Stimulated activated CD4-positive, alpha-beta T cell treated with anti-CD3 and anti-CD28 coated beads, TNF-alpha, amount 100 ng/mL, for 1 hour (primary cell): ENCODE results near the gene DUS4L.

Experiments used
- DNase-seq, 3 donors: peaks; one replicate each; pipeline ENCODE4 v3.0.0-alpha.2; 2020; ENCODE audit warnings: low read depth in 3 of 3, low spot score in 1 of 3

Gene DUS4L

DNA sequence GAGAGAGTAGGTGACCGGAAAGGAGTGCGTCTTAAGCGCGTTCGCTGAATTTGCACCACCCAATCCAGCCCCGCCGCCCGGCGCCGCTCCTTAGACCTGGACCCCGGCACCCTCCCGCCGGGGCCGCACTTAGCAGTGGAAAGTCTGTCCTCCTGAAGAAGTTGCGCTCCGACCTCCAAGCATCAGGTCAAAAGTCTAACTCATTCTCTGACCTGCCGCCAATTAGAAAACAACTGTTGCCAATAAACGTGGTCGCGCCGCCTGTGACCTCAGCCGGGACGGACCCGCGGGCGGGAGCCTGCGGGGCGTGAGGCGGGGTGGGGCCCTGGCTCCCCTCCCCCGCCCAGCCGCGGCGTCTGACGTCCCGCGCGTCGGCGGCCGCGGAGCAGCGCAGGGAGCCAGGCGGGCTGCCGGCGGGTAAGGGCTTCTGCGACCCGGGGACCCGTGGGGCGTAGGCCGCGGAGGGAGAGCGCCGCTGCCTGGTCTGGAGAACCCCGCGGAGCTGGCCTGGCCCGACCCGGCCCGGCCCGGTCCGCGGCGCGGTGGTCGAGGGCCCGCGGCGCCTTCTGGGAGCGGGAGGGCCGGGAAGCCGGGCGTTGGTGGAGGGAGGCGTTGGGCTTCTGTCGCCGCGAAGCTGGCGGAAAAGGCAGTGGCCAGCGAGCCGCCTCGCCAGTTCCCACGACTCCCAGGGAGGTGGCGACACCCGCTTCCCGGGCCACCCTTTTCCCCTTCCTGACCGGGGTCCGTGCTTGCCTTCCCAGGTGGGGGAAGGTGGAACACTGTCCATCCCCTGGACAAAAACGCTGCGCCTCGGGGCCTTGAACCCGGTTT, 16.3 kb downstream of the DUS4L start, which contains the start of gene BCAP29:
Gene BCAP29, plus strand, starts transcription at position 362 of the 831 bp plus-strand sequence. CDS start 527 bp downstream, outside the sequence.
- DNase-seq, result peak in 2 of 3 donors; percentile 18 to 59

DNA sequence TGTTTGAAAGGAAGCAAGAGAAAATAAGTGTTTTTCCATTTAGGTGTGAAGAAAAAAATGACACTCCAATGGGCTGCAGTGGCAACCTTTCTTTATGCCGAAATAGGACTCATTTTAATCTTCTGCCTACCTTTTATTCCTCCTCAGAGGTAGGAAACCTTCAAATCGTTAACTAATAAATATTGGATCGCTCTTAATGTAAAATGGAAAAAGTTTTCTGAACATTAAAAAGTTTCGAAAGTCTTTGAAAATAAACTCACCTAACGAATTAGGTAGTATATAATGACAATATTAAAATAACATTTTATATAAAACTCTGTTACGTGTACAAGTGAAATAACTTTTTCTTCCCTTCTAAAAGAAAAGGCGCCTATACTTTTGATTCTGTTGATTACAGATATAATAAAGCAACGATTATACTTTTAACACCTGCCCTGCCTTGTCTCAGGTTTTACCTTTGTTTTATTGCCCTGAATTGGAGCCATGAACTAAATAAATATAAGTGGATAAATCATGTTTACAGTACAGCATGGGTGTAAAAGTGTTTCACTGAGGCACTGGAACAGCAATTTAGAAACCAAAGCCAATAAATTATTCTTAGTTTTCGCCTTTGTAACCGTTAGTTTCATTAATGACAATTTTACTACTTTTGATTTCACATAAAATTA, 17.1 kb downstream of the DUS4L start:
- DNase-seq, result no peak

DNA sequence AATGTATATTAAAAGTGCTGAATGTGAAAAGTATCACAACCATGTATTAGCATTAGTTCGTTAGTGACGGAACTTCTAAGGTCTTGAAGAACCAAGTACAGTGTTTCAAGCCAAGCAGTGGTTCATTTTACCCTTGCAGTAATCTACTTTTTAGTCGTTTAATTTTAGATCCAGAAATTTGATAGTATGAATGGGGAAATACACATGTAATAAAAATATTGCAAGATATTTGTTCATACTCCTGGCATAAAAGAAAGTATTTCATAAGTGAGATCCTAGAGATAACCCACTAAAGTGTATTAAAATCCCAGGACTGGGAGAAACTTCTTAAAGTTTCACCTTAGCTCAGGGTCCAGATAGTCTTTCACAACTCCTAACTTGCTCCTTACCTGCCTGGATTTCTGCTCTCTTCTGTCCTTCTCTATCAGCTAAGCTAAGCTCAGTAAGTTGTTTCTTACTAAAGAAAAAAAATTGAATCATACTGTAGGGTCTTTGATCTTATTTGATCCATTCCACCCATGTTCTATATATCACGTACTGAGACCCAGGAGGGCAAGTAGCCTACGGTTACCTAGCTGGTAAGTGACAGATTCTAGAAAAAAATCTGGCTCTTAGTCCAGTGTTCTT, 17.7 kb downstream of the DUS4L start:
- DNase-seq, result no peak

DNA sequence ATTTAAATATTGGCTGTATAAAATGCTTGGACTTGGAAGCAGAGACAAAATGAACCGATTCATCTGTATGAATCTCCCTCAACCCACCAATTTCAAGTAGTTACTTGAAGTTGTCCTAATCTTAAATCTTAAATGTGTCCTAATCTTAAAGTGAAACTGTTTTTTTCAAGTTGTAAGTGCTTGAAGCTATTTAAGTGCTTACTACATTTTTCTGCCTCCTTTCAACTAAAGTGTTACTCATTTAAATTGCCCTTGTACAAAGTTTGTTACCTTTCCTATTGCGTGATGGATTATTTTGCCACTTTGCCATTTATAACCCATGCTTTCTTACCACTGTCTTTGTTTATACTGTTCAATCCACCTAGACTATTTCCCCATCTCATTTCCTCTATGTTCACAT, 19.1 kb downstream of the DUS4L start:
- DNase-seq, result no peak

DNA sequence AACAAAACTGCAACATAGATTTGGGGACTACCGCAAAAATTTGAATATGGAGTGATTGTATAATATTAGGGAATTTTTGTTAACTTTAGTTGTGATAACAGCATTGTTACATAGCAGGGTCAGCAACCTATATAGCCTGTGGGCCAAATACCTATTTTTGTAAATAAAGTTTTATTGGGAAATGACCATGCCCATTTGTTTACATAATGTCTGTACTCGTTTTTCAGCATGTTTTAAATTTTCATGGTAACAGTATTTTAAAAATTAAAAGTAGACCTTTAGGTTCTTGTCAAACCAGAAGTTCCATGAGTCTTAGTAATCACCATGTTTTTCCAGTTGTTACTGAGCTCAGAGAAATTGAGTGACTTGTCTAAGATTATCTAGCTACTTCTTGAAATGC, 20.9 kb downstream of the DUS4L start:
- no peak for DNase-seq

DNA sequence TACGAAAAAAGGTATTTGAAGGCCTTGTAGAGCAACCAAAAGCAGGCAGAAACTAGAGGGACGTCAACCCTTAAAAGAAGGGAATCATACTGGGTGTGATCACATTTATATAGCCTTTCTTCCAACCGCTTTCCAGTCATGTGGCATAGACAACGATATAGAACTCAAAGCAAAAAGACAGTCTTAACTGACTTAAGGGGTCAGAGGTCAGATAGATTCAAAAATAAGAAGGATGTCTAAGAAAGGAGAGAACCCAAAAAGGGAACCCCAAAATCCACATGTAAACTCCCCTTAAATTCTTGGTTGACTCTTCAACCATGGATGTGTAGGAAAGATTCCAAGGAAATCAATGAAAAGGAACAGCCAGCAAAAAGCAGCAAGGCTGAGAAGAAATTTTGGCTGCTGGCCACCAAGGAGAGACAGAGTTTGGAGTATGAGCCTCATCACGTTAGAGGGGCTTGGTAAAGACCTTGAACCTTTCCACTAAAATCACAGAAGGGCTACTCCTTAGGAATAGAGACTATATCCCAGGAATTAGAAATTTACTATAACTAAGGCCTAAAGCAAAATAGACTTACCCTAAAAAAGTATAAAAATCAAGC, 24.9 kb downstream of the DUS4L start:
- DNase-seq, result no peak

DNA sequence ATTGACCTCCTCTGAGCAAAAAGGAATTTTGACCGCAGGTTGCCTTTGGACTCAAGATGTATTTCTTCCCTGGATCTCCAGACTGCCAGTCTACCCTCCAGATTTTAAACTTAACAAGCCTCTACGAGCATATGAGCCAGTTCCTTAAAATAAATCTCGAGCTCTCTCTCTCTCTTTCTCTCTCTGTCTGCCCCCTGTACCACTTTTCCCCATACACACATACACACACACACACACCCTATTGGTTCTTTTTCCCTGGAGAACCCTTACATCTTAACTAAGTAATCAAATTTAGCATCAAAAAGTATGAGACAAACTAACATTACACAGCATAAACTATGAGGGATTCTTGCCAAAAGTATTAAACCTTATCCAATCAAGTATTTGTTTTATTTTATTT, 27.6 kb downstream of the DUS4L start:
- no peak for DNase-seq

DNA sequence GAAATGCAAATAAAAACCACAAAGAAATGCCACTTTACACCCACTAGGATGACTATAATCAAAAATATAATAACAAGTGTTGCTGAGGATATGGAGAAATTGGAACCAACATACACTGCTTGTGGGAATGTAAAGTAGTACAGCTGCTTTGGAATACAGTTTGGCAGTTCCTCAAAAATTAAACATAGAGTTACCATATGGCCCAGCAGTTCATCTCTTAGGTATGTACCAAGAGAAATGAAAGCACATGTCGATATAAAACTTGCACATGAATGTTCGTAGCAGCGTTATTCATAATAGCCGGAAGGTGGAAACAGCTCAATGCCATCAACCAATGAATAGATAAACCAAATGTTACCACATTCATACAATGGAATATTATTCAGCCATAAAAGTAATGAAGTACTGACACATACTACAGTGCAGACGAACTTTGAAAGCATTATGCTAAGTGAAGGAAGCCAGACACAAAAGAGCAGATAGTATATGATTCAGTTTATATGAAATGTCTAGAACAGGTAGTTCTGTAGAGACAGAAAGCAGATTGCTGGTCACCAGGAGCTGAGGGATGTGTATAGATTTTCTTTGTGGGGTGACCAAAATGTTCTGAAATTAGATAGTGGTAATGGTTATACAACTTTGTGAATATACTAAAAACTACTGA, 28.7 kb downstream of the DUS4L start:
- DNase-seq, result no peak

DNA sequence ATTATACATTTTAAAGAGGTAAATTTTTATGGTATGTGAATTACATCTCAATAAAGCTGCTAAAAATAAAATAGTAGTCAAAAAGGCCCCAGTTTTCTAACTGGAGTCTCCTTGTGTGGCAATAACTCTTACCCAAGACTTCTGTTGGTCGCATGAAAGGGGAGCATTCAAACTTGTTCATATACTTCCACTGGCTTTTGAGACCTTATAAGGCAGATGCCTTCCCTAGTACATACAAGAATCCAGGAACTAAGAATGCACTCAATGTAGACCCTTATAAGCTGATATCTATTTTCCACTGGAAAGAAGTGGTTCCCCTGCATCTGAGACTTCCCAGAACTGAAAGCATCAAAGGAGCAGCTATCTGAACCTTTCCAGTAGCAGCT, 29.2 kb downstream of the DUS4L start:
- DNase-seq, result no peak

DNA sequence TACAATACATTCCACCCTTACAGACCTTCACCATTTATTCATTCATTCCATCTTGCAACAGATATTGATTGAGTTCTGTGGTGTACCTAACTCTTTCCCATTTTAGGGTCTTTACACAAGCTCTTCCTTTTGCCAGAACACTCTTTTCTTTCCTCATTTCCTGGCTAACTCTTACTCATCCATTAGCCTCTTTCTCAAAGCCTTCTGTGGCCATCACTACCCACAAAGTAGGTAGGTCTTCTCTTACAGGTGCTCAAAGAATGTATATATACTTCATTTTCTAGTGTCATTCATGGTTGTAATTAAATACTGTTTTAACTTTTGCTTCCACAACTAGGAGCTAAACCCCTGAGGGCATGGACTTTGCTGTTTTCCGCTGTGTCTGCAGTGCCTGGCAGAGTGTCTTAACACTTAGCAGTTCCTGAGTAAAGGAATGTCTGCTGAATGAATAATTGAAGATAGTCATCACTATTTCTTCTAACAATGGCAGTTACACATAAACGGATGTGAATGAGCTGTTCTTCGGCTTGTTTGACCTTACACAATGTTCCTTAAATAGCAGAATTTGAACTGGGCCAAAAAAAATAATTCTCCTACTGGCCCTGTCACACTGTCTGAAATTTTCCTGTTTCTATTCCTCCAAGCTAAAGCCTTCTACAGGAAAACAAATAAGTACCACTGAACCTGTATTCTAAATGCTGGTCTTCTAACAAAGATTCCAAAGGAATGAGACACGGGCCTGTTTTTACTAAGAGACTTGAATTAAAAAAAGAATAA, 31.4 kb downstream of the DUS4L start:
- no peak for DNase-seq

DNA sequence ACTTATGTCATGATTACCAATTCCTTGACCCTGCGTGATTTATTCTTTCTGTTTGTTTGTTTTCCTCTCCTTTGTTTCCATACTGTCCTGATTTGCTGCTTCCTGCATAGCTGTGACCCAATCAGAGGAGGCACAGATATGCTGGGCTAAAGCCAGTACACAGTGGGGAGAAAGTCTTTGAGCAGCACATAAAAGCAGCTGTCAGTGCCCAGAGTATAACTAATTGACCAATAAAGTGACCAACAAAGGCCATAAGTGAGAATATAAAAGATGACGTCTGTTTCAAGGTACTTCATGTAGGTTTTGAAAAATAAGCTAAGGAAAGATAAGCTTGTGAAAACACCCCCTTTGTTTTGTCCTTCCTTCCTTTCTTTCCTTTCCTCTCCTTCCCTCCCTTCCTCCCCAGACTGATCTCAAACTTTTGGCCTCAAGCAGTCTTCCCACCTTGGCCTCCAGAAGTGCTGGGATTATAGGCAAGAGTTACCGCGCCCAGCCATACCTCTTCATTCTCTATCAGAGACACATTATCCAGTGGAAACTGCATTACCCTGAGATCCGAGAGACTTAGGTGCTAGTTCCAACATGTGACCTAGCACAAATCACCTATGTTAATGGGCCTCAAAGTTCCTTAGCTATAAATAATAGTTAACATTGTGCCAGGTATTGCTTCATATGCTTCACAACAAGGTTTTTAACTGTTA, 33.3 kb downstream of the DUS4L start:
- no peak for DNase-seq

DNA sequence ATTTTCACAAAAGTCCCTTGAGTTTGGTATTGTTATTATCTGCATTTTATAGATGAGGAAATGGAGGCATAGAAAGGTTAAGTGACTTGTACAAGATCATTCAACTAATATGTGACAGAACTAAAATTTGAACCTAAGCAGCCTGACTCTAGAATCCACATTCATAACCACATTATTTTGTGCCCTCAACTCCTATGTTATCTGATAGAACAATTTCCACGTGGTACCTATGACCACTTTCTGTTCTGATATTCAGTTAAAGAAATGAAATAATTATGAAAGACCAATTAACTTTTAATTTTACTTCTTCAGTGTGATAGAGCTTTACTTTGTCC, 33.8 kb downstream of the DUS4L start:
- DNase-seq, result no peak

DNA sequence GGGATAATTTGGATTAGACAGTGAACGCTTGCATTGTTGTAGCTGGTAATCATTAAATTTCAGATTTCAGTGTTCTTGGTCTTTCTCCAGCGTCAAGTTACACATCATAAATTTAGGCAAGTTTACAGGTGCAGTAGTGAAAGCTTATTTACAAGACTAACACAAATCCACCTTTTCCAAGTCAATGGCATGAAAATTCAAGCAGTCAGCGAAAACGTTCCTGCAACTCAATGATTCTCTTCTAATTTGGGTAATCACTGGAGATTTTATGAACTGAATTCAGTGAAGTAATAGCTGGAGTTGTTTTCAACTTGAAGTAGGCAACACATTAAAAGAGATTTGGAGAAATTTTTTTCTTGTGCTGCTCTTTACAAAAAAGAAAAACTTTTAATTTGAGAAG, 34.2 kb downstream of the DUS4L start:
- DNase-seq, result no peak

DNA sequence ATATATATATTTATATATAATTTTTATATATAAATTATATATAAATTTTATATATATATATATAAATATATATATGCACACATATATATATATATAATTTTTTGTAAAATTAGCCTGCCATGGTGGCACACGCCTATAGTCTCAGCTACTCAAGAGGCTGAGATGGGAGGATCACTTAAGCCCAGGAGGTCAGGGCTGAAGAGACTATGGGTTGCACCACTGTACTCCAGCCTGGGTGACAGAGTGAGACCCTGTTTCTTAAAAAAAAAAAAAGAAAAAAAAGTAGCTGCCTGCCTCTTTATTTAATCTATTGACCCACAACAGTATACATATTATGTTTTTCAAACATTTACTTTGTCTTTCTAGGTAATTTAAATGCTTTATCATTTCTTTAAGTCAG, 35.5 kb downstream of the DUS4L start:
- no peak for DNase-seq

DNA sequence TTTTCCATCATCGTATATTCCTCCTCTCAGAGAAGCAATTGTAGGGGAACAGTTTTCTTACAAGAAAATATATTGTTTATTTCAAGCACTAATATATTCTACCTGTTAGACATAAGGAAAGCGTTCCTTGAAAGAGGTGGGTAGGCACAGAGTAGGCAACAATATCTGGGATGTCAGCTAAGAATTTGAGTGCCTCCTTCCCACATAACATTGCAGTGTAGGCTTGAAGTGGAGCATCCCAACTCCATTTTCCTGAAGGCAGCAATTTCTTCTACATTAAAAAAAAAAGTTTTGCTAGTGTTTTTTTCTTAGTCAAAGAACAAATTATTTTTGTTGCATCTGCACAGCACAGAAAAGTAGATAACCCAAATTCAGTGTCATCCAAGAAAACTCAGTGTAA, 37.0 kb downstream of the DUS4L start:
- no peak for DNase-seq

DNA sequence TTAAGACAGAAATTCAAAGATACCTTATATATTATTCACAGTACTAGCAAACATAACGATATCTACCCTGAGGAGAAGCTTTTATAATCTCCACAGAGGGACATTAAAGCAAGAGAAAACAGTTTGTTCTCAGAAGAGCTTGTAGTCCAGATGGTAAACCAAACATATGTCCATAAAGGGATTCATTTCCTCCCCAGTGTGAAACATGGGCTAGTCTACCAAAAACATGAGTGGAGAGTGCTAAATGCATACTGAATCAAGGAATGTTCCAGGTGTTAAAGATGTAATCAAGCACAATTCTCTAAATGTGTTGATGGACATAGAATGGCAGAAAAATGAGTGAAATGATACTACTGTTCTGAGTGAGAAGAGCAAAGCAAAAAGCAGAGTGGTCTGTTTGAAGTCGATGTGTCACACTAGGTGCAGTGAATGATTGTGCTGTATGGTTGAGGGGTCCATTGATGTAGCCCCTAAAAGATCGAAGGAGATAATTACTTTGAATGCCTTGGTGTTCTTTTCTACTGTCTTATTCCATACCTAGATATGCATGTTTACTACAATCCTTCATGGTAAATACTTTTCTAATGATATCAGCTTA, 41.5 kb downstream of the DUS4L start:
- DNase-seq, result no peak

DNA sequence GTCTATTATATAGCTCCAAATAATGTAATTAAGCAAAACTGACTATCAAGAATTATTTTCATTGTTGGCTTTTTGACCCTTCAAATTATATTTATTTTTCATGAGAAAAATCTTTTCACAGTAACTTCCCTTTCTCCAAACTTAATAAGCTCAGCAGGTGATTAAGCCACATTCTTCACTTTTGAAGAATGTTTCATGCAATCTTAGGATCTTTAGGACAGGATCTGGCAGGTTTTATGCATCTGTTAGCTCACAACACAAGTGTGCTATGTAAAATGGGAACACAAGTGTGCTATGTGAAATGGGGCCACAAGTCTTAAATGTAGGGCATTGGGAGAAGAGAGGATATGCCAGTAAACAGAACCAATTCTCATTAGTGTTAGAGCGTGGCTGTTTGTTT, 42.5 kb downstream of the DUS4L start:
- DNase-seq, result no peak

DNA sequence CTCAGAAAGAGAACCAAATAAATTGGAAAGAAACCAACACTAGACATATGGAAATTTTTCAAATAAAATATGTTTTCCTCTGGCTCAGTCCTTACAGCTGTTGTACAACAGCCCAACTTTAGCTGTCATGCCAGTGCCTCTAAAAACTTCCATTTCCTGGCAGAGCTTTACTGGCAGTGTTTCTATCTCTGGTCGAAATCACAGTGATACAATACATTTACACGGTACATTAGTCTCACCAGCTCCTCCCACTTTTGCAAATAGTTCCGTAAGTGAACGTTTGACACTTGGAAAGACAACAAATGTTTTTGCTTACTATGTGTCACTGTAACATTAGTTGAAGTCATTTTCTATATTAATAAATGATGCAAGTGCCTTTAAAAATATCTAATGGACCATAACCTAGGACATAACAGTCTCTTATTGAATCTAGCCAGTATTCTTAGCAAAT, 46.1 kb downstream of the DUS4L start:
- no peak for DNase-seq

DNA sequence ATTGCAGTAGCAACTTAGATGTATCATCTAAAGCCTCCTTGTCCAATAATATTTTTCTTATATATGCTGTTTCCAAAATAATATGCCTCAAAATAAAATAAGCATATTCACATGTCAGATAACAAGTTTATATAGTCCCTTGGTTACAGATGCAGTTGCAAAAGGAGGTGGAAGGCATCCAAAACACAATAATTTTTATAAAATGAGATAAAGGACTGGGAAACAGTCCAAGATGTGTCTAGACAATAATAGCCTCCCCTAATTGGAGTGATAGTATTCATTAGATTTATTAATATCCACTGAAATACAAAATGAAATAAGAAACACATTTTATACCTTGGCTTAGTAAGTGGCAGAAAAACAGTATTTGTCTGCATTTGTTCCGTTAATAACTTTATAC, 46.6 kb downstream of the DUS4L start:
- no peak for DNase-seq

DNA sequence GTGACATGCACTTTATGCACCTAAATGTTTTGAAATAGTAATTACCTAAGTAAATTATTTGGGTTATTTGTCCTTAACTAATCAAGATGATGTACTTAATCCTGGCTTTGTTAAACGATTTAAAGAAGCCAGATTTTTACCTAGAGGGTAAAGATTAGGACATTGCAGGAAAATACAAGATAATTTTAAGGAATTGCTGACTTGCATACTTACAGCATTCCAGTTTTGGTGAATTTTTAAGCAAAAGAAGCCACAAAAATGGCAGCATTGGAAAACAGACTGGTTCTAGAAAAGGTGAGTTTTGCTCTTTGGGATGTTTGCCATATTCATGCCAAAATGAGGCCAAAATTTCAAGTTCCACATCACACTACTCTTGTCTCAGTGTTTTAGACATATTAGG, 49.7 kb downstream of the DUS4L start:
- no peak for DNase-seq
